Mesenchymal stem cell (in vitro differentiated cells and primary cell): ENCODE measurements around the gene MLN.

Experiments used
- DNase-seq: peaks from one replicate; pipeline ENCODE4 v3.0.0-alpha.2; 2013
- H2AFZ ChIP-seq: one replicate; pipeline ENCODE4 v1.6.1; 2013; ENCODE audit warnings: low read depth, mild to moderate bottlenecking, control low read depth, inconsistent platforms, low read length, moderate library complexity
- H2AK5ac ChIP-seq: 2 replicates; pipeline ENCODE4 v1.6.1; 2013; ENCODE audit warnings: low read length, moderate library complexity, mild to moderate bottlenecking, inconsistent platforms; ENCODE audit not compliant: severe bottlenecking
- H2BK120ac ChIP-seq: one replicate; pipeline ENCODE4 v1.6.1; 2013; ENCODE audit warnings: low read depth, mild to moderate bottlenecking, inconsistent platforms, low read length, moderate library complexity
- H2BK12ac ChIP-seq, 2 experiments: one replicate each; pipeline ENCODE4 v1.6.1; 2013; ENCODE audit warnings: inconsistent platforms in 2 of 2, low read length in 2 of 2, mild to moderate bottlenecking in 2 of 2, moderate library complexity in 2 of 2, control low read depth in 1 of 2
- H2BK15ac ChIP-seq: one replicate; pipeline ENCODE4 v1.6.1; 2013; ENCODE audit warnings: mild to moderate bottlenecking, low read depth, inconsistent platforms; ENCODE audit not compliant: poor library complexity, severe bottlenecking
- H2BK5ac ChIP-seq: 2 replicates; pipeline ENCODE4 v1.6.1; 2013; ENCODE audit warnings: low read depth, mild to moderate bottlenecking, low read length, control low read depth, inconsistent platforms; ENCODE audit not compliant: poor library complexity, severe bottlenecking
- H3K14ac ChIP-seq, 2 experiments: one replicate each; pipeline ENCODE4 v1.6.1; 2013; ENCODE audit warnings: inconsistent platforms in 2 of 2, low read length in 2 of 2, control low read depth in 1 of 2, mild to moderate bottlenecking in 1 of 2, moderate library complexity in 1 of 2
- H3K18ac ChIP-seq, 2 experiments: one replicate each; pipeline ENCODE4 v1.6.1; 2013; ENCODE audit warnings: inconsistent platforms in 2 of 2, low read length in 2 of 2, control low read depth in 1 of 2, low read depth in 1 of 2, mild to moderate bottlenecking in 1 of 2
- H3K23ac ChIP-seq, 2 experiments: one replicate each; pipeline ENCODE4 v1.6.1; 2013; ENCODE audit warnings: inconsistent platforms in 2 of 2, low read length in 2 of 2, mild to moderate bottlenecking in 2 of 2, moderate library complexity in 2 of 2, control low read depth in 1 of 2
- H3K27ac ChIP-seq: 2 replicates; pipeline ENCODE4 v1.5.1; 2013; ENCODE audit warnings: mild to moderate bottlenecking, moderate library complexity, low read length, control low read depth, inconsistent platforms; ENCODE audit not compliant: poor library complexity, severe bottlenecking
- H3K27me3 ChIP-seq, 2 experiments: 2 replicates each; pipeline versions ENCODE4 v1.6.1 to v1.7.0; 2013; ENCODE audit warnings: low read length in 2 of 2, mild to moderate bottlenecking in 2 of 2, moderate library complexity in 2 of 2, control low read depth in 1 of 2, inconsistent platforms in 1 of 2; ENCODE audit not compliant: control insufficient read depth in 1 of 2, insufficient read depth in 1 of 2
- H3K36me3 ChIP-seq, 2 experiments: 2 replicates each; pipeline versions ENCODE4 v1.6.1 to v1.7.0; 2013; ENCODE audit warnings: low read length in 2 of 2, control low read depth in 1 of 2, inconsistent platforms in 1 of 2, low read depth in 1 of 2, mild to moderate bottlenecking in 1 of 2; ENCODE audit not compliant: insufficient read depth in 2 of 2, control insufficient read depth in 1 of 2
- H3K4ac ChIP-seq, 2 experiments: one replicate each; pipeline ENCODE4 v1.6.1; 2013; ENCODE audit warnings: inconsistent platforms in 2 of 2, low read length in 2 of 2, mild to moderate bottlenecking in 2 of 2, moderate library complexity in 2 of 2, control low read depth in 1 of 2, low read depth in 1 of 2
- H3K4me1 ChIP-seq: 2 replicates; pipeline ENCODE4 v1.6.1; 2013; ENCODE audit warnings: low read depth, low read length, control low read depth; ENCODE audit not compliant: control insufficient read depth, insufficient read depth
- H3K4me2 ChIP-seq: 2 replicates; pipeline ENCODE4 v1.6.1; 2013; ENCODE audit warnings: low read length, mild to moderate bottlenecking, inconsistent platforms; ENCODE audit not compliant: poor library complexity, severe bottlenecking
- H3K4me3 ChIP-seq, 2 experiments: 2 replicates each; pipeline versions ENCODE4 v1.5.1 to v1.7.0; 2013; ENCODE audit warnings: low read length in 2 of 2, mild to moderate bottlenecking in 2 of 2, control low read depth in 1 of 2, low read depth in 1 of 2; ENCODE audit not compliant: insufficient read depth in 1 of 2
- H3K79me1 ChIP-seq: replicated peaks from 2 replicates; pipeline ENCODE4 v1.6.1; 2013; ENCODE audit warnings: mild to moderate bottlenecking, control low read depth, low read length, inconsistent platforms; ENCODE audit not compliant: poor library complexity, severe bottlenecking
- H3K9ac ChIP-seq: 2 replicates; pipeline ENCODE4 v1.7.0; 2013; ENCODE audit warnings: mild to moderate bottlenecking, low read length, moderate library complexity
- H3K9me3 ChIP-seq: 2 replicates; pipeline ENCODE4 v1.7.0; 2013; ENCODE audit warnings: mild to moderate bottlenecking, low read length; ENCODE audit not compliant: control insufficient read depth
- H4K8ac ChIP-seq: one replicate; pipeline ENCODE4 v1.6.1; 2013; ENCODE audit warnings: inconsistent platforms, mild to moderate bottlenecking, low read length, moderate library complexity
- H4K91ac ChIP-seq: one replicate; pipeline ENCODE4 v1.6.1; 2013; ENCODE audit warnings: mild to moderate bottlenecking, low read length, inconsistent platforms
- WGBS: methylation state at CpG from one replicate; pipeline ENCODE4 v1.1.7; 2013; ENCODE audit warnings: mixed read lengths; 5-methylcytosine and 5-hydroxymethylcytosine counted together

Gene MLN

DNA sequence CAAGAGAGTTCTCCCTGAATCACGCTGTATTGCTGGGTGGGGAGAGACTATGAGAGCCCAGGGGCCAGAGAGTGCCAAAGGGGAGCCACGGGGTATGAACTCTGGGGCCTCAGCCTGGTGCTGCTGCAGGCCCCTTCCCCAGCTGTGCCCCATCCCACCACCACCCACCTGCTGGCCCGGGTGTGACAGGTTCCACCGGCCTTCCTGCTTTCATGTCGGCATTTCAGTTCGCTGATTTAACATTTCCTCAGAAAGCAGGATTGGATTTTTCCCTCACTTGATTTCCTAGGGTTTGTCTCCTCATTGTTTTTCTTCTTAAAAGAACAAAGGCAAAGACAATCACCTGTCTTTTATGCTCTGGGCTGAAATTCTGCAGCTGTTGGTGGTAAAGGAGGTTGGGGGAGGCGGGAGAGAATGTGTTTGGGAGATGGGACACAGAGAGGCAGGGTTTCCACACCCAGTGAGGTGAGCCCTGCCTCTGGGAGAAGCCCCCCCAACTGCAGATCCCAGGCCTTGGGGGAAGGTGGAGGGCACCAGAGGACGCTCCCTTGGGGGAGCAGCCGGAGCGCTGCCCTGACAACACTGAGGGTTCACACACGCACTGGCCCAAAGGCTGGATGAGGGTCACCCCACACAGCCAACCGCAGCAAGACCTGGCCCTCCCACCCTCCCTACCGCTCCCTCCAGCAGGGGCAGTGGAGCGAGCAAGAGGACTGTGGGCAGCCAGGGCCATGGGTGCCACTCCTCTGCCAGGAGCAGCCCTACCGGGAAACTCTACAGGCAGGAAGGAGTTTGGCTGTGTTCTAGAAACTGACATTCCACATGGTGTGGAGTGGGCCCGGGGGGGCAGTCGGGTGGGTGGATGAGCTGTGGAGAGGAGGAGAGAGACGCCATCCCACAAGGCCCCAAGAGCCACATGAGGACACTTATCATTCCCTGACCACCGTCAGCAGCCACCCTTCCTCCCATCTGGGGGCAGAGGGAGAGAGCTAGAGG is 10.5 kb upstream of the MLN start:
- WGBS: 62% methylated on average over 14 of the region's 19 CpGs

DNA sequence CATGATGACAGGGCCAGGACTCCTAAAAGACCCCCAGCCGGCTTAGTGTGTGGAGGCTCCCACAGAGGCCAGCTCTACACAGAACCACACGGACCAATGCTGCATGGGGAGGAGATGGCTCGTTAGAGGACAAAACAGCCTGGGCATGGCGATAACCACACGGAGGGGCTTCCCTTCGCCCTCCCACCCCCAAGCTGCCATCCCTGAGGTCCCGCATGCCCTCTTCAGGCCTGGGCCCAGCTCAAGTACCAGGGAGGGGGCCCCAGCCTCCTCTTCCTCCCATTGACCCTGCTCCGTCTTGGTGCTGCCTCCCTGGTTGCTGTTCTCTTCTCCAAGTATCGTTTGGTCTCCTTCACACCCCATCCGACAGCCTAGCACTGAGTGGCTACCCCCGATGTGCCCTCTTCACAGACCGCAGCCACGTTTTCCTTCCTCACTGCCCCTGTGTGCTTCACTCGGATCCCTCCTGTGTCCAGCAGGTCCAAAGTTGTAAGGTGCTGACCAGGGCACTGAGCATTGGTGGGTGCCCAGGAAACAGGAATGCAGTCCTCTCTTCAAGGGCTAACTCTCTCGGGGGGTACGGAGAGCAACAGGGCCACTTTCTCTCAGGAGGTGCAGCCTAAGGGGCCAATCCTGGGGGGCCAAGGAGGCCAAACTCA is 9.6 kb upstream of the MLN start:
- Histone ChIP-seq H3K18ac (no peak overlapping the region), H3K14ac (no peak overlapping the region), H2BK15ac (no peak overlapping the region), H3K27ac (no peak overlapping the region), H4K91ac (no peak overlapping the region), H3K9me3 (no peaks in the 10 kb centered on the region), H3K23ac (no peak overlapping the region), H3K4ac (no peak overlapping the region), H4K8ac (no peak overlapping the region), H3K79me1 (no peaks in the 10 kb centered on the region), H3K27me3 (peaks cover 72 to 86% of the 10 kb centered on the region in 2 experiments), H2BK120ac (no peak overlapping the region), H2AFZ (no peak overlapping the region), H2BK5ac (no peak overlapping the region), H3K9ac (no peak overlapping the region), H3K4me2 (no peak overlapping the region), H2BK12ac (no peak overlapping the region), H3K4me3 (no peak overlapping the region), H3K4me1 (no peaks in the 10 kb centered on the region), H2AK5ac (no peak overlapping the region), H3K36me3 (no peaks in the 10 kb centered on the region)
- no peak for DNase-seq
- WGBS: 63% methylated on average over 16 of the region's 16 CpGs

More for the DNA sequence above, 10.5 kb upstream of the MLN start:
- H3K18ac ChIP-seq: no peak overlapping the region
- H3K27me3 ChIP-seq: peaks cover 67 to 86% of the 10 kb centered on the region in 2 experiments
- H2AFZ ChIP-seq: no peak overlapping the region
- no peaks in the 10 kb centered on the region for H3K9me3 ChIP-seq
- no peak overlapping the region for H4K8ac ChIP-seq
- H3K4me2 ChIP-seq: no peak overlapping the region
- H3K14ac ChIP-seq: no peak overlapping the region
- no peak overlapping the region for H4K91ac ChIP-seq
- no peaks in the 10 kb centered on the region for H3K79me1 ChIP-seq
- no peak overlapping the region for H3K9ac ChIP-seq
- H3K36me3 ChIP-seq: no peaks in the 10 kb centered on the region
- no peak overlapping the region for H2BK12ac ChIP-seq
- no peak overlapping the region for H3K23ac ChIP-seq
- H3K4me1 ChIP-seq: no peaks in the 10 kb centered on the region
- H3K4me3 ChIP-seq: no peak overlapping the region
- no peak overlapping the region for H2BK15ac ChIP-seq
- H2AK5ac ChIP-seq: no peak overlapping the region
- no peak overlapping the region for H2BK5ac ChIP-seq
- no peak overlapping the region for H3K4ac ChIP-seq
- H2BK120ac ChIP-seq: no peak overlapping the region
- H3K27ac ChIP-seq: no peak overlapping the region
- no peak for DNase-seq

GRCh38 chr6:33812669-33813068 is 8.9 kb upstream of the MLN start:
- Histone ChIP-seq H3K18ac (no peak overlapping the region), H3K4me1 (no peaks in the 10 kb centered on the region), H3K36me3 (no peaks in the 10 kb centered on the region), H3K27me3 (peaks cover 73 to 86% of the 10 kb centered on the region in 2 experiments), H3K23ac (no peak overlapping the region), H2AFZ (no peak overlapping the region), H3K79me1 (no peaks in the 10 kb centered on the region), H4K91ac (no peak overlapping the region), H2AK5ac (no peak overlapping the region), H3K9ac (no peak overlapping the region), H4K8ac (no peak overlapping the region), H2BK12ac (no peak overlapping the region), H2BK120ac (no peak overlapping the region), H3K4ac (no peak overlapping the region), H3K4me2 (no peak overlapping the region), H2BK5ac (no peak overlapping the region), H2BK15ac (no peak overlapping the region), H3K14ac (no peak overlapping the region), H3K9me3 (no peaks in the 10 kb centered on the region), H3K27ac (no peak overlapping the region), H3K4me3 (no peak overlapping the region)
- WGBS: 9% methylated on average over 5 of the region's 11 CpGs
- DNase-seq: peak; percentile 63

- 90% methylated on average over 2 of the region's 2 CpGs for WGBS
Measured at GRCh38 chr6:33809594-33809993, 5.8 kb upstream of the MLN start.

More at GRCh38 chr6:33809594-33809993, 5.8 kb upstream of the MLN start:
- Histone ChIP-seq H3K4me3 (no peak overlapping the region), H3K4me1 (no peaks in the 10 kb centered on the region), H3K4me2 (no peak overlapping the region), H3K79me1 (no peaks in the 10 kb centered on the region), H3K9me3 (no peaks in the 10 kb centered on the region), H3K23ac (no peak overlapping the region), H4K91ac (no peak overlapping the region), H2BK120ac (no peak overlapping the region), H3K36me3 (no peaks in the 10 kb centered on the region), H3K4ac (no peak overlapping the region), H2BK15ac (no peak overlapping the region), H4K8ac (no peak overlapping the region), H3K27me3 (peaks cover 75 to 84% of the 10 kb centered on the region in 2 experiments), H3K18ac (no peak overlapping the region), H3K14ac (no peak overlapping the region), H2BK5ac (no peak overlapping the region), H3K27ac (no peak overlapping the region), H2AFZ (no peak overlapping the region), H2AK5ac (no peak overlapping the region), H3K9ac (no peak overlapping the region), H2BK12ac (no peak overlapping the region)
- no peak for DNase-seq
